ENCODE measurements around the gene ARHGEF28. TPM values are rescaled to one million over a fixed set of nuclear protein-coding genes. Genes with fewer than 3 reads are reported as not detected.

The ARHGEF28 gene
- total RNA-seq, 1 donor from 2014 or later: 44.9 TPM

DNA sequence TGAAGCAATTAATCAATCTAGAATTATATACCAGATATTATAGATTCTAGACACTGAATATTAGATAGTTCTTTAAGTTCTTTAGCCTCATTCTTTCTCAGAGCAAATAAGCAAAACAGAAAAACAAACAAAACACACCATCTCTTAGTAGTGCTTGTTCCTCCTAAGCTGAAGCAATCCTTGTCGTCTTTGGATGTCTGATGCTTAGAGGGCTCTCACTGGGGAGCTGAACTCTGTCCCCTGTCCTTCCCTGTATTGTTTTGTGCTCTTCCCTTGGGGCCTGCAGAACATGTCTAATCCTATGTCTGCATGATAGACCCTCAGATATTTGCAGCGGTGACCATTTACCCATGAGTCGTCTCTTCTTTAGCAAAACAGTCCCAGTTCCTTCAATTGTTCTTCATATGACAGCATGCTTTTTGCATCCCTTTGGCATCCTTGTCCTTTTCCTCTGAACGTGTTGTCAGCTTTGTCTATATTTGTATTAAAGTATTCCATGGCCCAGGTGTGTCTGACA, 114.3 kb downstream of the ARHGEF28 start:
- H3K4me3 Mint-ChIP-seq (ENCODE audit: unreplicated experiment): no peak overlapping the region
- H3K36me3 Mint-ChIP-seq (ENCODE audit: unreplicated experiment): peaks cover 11% of the 10 kb centered on the region
- TF ChIP-seq, protein P1, sequence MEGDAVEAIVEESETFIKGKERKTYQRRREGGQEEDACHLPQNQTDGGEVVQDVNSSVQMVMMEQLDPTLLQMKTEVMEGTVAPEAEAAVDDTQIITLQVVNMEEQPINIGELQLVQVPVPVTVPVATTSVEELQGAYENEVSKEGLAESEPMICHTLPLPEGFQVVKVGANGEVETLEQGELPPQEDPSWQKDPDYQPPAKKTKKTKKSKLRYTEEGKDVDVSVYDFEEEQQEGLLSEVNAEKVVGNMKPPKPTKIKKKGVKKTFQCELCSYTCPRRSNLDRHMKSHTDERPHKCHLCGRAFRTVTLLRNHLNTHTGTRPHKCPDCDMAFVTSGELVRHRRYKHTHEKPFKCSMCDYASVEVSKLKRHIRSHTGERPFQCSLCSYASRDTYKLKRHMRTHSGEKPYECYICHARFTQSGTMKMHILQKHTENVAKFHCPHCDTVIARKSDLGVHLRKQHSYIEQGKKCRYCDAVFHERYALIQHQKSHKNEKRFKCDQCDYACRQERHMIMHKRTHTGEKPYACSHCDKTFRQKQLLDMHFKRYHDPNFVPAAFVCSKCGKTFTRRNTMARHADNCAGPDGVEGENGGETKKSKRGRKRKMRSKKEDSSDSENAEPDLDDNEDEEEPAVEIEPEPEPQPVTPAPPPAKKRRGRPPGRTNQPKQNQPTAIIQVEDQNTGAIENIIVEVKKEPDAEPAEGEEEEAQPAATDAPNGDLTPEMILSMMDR (IDR thresholded peaks at IDR 0.05): no peak
- H3K27me3 Mint-ChIP-seq (ENCODE audit: unreplicated experiment): no peaks in the 10 kb centered on the region
- no peak overlapping the region for H3K27ac Mint-ChIP-seq (ENCODE audit: unreplicated experiment)
- DNase-seq (ENCODE audit: extremely low spot score, unreplicated experiment): no peak
- peaks cover under 1% of the 10 kb centered on the region for H3K9me3 Mint-ChIP-seq (ENCODE audit: unreplicated experiment)
- peaks cover 36% of the 10 kb centered on the region for H3K4me1 Mint-ChIP-seq (ENCODE audit: unreplicated experiment)

DNA sequence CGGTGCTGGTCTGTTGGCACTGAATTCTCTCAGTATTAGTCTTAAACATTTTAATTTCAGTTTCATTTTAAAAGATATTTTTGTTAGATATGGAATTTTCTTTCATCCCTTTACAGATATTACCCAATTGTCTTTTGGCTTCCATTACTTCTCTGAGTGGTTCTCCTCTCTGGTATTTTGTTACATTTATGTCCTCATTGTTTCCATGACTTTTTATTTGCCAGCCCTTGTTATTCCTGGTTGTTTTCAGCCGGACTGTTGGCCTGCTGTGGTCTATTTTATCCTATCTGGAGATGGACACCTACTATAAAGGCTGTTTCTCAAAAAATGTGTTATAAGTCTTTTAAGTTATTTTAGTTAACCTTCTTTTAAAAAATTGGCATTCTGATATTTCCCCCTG, 117.2 kb downstream of the ARHGEF28 start:
- Mint-ChIP-seq H3K9me3 (ENCODE audit: unreplicated experiment) (peaks cover 14% of the 10 kb centered on the region), H3K27me3 (ENCODE audit: unreplicated experiment) (no peaks in the 10 kb centered on the region), H3K4me1 (ENCODE audit: unreplicated experiment) (peaks cover 42% of the 10 kb centered on the region)

DNA sequence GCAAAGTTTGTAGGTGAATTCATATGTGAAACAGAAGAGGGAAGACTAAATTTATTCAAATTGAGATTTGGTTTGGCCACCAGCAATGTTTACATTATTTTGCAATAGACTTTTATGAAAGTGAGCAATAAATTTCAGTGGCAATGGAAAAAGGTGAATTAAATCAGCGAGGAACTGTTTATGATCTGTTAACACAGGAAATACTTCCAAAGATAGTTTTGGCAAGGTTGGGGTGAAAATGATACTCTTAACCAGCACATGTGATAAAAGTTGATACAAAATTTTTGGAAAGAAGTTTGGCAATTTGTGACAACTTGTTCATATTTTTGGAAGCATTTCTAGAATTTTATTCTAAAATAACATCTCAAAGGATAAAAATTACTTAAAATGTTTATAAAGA, 119.8 kb downstream of the ARHGEF28 start:
- Mint-ChIP-seq H3K27ac (ENCODE audit: unreplicated experiment) (peak overlapping the region; percentile 1), H3K9me3 (ENCODE audit: unreplicated experiment) (peaks cover 14% of the 10 kb centered on the region), H3K4me3 (ENCODE audit: unreplicated experiment) (no peak overlapping the region), H3K4me1 (ENCODE audit: unreplicated experiment) (peaks cover 54% of the 10 kb centered on the region), H3K36me3 (ENCODE audit: unreplicated experiment) (peaks cover 20% of the 10 kb centered on the region), H3K27me3 (ENCODE audit: unreplicated experiment) (no peaks in the 10 kb centered on the region)
- TF ChIP-seq, protein P1 (IDR thresholded peaks at IDR 0.05): no peak
- DNase-seq (ENCODE audit: extremely low spot score, unreplicated experiment): no peak

More for the DNA sequence above, 117.2 kb downstream of the ARHGEF28 start:
- no peak overlapping the region for H3K4me3 Mint-ChIP-seq (ENCODE audit: unreplicated experiment)
- peaks cover 14% of the 10 kb centered on the region for H3K36me3 Mint-ChIP-seq (ENCODE audit: unreplicated experiment)
- no peak for DNase-seq (ENCODE audit: extremely low spot score, unreplicated experiment)
- peak overlapping the region; percentile 47 for H3K27ac Mint-ChIP-seq (ENCODE audit: unreplicated experiment)
- TF ChIP-seq, protein P1 (IDR thresholded peaks at IDR 0.05): no peak

DNA sequence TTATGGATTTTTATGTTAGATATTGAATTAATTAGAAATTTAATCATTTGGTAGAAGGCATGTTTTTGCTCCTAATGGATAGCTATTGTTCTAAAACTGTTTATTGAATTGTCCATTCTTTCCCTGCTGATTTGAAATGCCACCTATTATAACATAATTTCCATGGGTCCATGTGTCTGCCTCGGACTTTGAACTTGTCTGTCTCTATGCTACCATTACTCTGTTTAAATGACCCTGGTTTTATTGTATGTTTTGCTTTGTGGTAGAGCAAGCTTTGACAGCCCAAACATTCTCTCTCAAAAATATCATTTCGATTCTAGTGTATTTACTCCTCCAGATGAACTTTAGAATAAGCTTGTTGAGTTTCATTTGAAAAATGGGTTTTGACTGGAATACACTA, 120.6 kb downstream of the ARHGEF28 start:
- no peak for DNase-seq (ENCODE audit: extremely low spot score, unreplicated experiment)
- Mint-ChIP-seq H3K4me3 (ENCODE audit: unreplicated experiment) (no peak overlapping the region), H3K27me3 (ENCODE audit: unreplicated experiment) (no peaks in the 10 kb centered on the region), H3K9me3 (ENCODE audit: unreplicated experiment) (peaks cover 14% of the 10 kb centered on the region), H3K27ac (ENCODE audit: unreplicated experiment) (no peak overlapping the region), H3K4me1 (ENCODE audit: unreplicated experiment) (peaks cover 51% of the 10 kb centered on the region), H3K36me3 (ENCODE audit: unreplicated experiment) (peaks cover 21% of the 10 kb centered on the region)
- TF ChIP-seq, protein P1 (IDR thresholded peaks at IDR 0.05): no peak

DNA sequence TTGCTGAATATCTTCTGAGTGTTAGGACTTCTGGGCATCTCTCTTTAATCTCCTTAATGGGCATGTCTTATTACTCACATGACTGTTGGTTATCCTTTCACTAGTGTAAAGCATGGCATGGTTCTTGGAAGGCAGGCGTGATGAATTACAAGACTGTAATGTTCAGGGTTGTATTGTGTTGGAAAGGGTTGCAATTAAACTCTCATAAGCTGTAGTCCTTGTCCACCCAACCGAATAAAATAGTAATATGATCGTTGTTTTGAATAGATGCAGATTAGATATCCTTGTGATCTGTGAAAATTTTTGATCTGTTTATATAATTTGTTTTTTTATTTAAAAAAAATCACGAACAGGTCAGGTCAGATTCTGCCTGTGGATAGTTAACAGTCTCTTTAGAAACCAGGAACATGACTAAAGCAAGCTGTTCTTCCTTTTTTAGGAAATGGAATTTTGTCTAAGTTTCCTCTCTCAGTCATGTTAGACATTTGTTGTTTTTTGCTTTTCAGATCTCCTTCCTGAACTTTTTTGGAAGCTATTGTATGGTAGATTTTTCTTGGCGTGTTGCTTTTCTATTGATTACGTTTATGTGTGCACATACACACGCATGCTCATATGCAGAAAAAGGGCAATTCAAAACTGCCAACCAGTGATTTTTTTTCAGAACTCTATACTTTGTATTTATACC, 121.8 kb downstream of the ARHGEF28 start:
- Mint-ChIP-seq H3K36me3 (ENCODE audit: unreplicated experiment) (peaks cover 31% of the 10 kb centered on the region), H3K4me1 (ENCODE audit: unreplicated experiment) (peaks cover 47% of the 10 kb centered on the region), H3K9me3 (ENCODE audit: unreplicated experiment) (peaks cover 14% of the 10 kb centered on the region), H3K4me3 (ENCODE audit: unreplicated experiment) (peak overlapping the region; percentile 20), H3K27me3 (ENCODE audit: unreplicated experiment) (no peaks in the 10 kb centered on the region), H3K27ac (ENCODE audit: unreplicated experiment) (peak overlapping the region; percentile 90)
- DNase-seq (ENCODE audit: extremely low spot score, unreplicated experiment): no peak
- TF ChIP-seq, protein P1 (IDR thresholded peaks at IDR 0.05): no peak

All from osteocyte (in vitro differentiated cells).